ENCODE data around the gene NKAIN2.
"Not testable (repeated sequence)": the region's sequence is repeated elsewhere in the genome, so short reads cannot be mapped to it uniquely, and the experiment has no call there.

- not testable (repeated sequence) for TF ChIP-seq CTCF, EP300, POLR2AphosphoS5, POLR2A (IDR thresholded peaks at IDR 0.05)
Measured at GRCh38 chr6:124412657-124413056, 609.0 kb downstream of the NKAIN2 start.

All from sigmoid colon (tissue), 4 donors.